ENCODE results near the gene PRKD3.

The PRKD3 gene

DNA sequence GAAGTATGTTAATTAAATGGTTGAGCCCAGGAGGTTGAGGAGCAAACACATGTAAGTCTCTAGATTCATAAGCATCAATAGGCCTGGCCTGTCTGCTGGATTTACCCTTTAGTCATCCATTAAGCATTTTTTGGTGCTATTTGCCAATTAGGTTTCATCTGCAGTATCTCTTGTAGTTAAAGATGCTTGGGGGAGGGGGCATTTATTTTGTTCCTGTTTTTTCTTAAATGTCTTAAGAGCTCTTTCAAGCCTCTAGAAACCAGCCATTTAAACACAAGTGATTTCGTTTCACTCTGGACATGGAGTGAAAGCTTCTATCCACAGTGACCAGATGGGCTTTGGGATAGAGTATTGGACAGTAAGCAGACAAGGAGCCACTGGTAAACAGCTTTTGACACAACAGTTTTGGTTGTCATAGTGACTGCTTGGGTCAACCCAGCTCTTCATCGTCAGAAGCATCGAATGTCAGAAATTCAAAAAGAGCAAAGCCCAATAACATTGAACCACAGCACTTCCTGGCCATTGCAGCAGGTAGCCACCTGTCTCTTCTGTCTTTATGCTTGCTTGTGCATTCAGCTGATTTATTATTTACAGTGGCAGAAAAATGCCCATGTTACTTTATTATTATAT is 24.7 kb upstream of the PRKD3 start:
- DNase-seq: no peak
- no peaks in the 10 kb centered on the region for H3K27me3 ChIP-seq (ENCODE audit: insufficient read depth, low read depth, severe bottlenecking)
- TF ChIP-seq CTCF (IDR thresholded peaks at IDR 0.05; ENCODE audit: low read depth, low read length): no peak
- no peak overlapping the region for H3K4me3 ChIP-seq (ENCODE audit: low read depth, low read length)
- H3K27ac ChIP-seq: no peak overlapping the region
- no peaks in the 10 kb centered on the region for H3K36me3 ChIP-seq
- H3K9me3 ChIP-seq (ENCODE audit: severe bottlenecking): no peaks in the 10 kb centered on the region

DNA sequence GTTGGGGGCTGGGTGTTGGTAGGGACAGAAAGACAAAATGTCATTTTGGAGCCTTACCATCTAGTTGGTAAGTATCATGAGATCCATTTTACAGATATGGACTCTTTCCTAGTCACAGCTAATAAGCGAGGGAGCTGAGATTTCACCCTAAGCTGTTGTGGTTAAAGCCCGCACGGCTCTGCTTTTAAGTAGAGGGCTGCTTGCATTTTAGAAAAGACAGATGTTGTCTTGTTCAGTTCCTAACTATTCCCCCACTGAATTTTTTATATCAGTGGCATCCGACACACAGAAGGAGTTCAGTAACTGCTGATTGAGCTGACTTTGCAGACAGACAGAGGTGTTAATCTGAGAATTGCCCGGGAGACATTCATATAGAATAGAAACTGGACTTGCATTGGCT is 23.5 kb upstream of the PRKD3 start:
- DNase-seq: no peak
- no peaks in the 10 kb centered on the region for H3K36me3 ChIP-seq
- H3K4me3 ChIP-seq (ENCODE audit: low read depth, low read length): no peak overlapping the region
- no peaks in the 10 kb centered on the region for H3K9me3 ChIP-seq (ENCODE audit: severe bottlenecking)
- no peak for TF ChIP-seq CTCF (IDR thresholded peaks at IDR 0.05; ENCODE audit: low read depth, low read length)
- H3K27me3 ChIP-seq (ENCODE audit: insufficient read depth, low read depth, severe bottlenecking): no peaks in the 10 kb centered on the region
- H3K27ac ChIP-seq: no peak overlapping the region

DNA sequence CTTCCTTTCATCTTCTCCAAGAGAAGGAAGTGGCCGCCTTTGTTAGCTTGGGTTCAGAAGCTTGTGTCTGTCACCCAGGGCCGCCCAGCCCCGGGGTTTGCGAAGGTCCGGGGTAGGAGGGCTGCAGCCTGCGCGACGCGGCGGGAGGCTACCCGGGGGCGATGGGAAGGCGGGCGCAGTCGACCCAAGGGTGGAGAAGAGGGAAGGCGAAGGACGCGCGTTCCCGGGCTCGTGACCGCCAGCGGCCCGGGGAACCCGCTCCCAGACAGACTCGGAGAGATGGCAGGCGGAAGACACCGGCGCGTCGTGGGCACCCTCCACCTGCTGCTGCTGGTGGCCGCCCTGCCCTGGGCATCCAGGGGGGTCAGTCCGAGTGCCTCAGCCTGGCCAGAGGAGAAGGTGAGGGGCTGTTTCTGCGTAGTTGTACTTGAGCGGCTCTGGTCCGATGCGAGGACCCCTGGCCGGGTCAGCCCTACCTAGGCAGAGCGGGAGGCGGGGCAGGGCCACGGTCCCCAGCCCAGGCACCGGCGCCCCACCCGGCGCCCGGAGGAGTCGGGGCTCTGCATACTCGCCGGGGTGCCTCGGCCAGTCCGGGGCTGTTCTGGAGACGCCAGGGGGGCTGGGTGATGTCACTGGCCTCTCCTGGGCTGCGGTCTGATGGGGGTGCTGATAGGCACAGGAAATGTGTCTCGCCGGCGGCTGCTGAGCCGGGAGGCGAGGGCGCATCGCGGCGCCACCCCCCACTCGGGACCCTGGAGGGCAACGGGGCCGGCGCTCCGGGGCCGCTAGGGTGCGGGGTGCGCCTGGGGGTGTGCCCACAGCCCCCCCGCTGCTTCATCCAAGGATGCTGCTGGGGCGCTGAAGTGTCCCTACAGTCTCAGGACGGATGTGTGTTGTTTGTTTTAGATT is 20.1 kb upstream of the PRKD3 start, which contains the start of gene QPCT:
QPCT (plus strand) TSS at position 178 of the 909 bp plus-strand sequence; CDS start at position 280, 102 bp downstream.
- Histone ChIP-seq H3K27me3 (ENCODE audit: insufficient read depth, low read depth, severe bottlenecking) (no peaks in the 10 kb centered on the region), H3K36me3 (no peaks in the 10 kb centered on the region), H3K27ac (no peak within 1 kb of the TSS), H3K4me3 (ENCODE audit: low read depth, low read length) (no peak within 1 kb of the TSS), H3K9me3 (ENCODE audit: severe bottlenecking) (no peaks in the 10 kb centered on the region)
- no peak for TF ChIP-seq CTCF (IDR thresholded peaks at IDR 0.05; ENCODE audit: low read depth, low read length)
- DNase-seq: no peak

DNA sequence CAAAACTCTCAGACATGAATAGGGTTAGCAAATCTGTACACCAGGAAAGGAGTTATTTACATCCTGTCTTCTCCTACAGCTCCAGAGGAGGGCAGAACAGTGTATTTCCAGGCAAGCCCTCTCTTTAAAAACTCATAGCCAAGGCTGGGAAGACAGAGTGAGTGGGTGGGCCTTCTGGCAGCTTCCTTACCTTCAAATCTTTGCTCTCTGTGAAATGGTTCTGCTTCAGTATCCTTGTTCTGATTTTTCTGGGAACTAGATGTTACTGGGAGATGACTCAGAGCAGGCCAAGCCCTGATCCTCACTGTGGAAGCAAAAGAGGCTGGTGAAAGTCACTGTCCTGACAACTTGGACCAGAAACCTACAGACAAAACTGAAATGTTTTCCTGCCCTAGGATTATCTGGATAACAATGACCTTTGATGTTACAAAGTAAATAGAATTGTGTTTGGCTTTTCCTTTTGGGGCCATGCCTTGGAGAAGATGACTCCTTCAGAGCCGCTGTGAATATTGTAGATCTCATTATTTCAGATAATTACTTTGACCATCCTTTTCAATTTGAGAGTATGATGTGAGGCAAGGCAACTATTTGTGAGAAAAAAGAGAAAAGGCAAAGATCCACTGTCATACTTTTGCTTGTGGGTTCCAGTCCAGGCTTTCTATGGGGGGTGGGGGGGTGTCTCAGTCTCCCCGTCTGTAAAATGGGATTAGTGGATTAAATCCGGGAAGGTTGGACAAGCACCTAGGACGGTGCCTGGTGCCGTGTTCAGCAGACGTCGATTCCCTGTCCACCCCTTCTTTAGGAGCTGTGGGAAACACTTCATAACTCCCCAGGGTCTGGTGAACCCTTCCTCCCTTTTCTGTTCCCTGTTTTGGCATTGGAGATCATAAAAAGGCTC is 19.2 kb upstream of the PRKD3 start:
- TF ChIP-seq CTCF (IDR thresholded peaks at IDR 0.05; ENCODE audit: low read depth, low read length): 0 out of 2 replicates have a peak, but pooled peaks have one; percentile 22
- no peak overlapping the region for H3K27ac ChIP-seq
- no peaks in the 10 kb centered on the region for H3K9me3 ChIP-seq (ENCODE audit: severe bottlenecking)
- no peak overlapping the region for H3K4me3 ChIP-seq (ENCODE audit: low read depth, low read length)
- H3K27me3 ChIP-seq (ENCODE audit: insufficient read depth, low read depth, severe bottlenecking): no peaks in the 10 kb centered on the region
- H3K36me3 ChIP-seq: no peaks in the 10 kb centered on the region
- no peak for DNase-seq

DNA sequence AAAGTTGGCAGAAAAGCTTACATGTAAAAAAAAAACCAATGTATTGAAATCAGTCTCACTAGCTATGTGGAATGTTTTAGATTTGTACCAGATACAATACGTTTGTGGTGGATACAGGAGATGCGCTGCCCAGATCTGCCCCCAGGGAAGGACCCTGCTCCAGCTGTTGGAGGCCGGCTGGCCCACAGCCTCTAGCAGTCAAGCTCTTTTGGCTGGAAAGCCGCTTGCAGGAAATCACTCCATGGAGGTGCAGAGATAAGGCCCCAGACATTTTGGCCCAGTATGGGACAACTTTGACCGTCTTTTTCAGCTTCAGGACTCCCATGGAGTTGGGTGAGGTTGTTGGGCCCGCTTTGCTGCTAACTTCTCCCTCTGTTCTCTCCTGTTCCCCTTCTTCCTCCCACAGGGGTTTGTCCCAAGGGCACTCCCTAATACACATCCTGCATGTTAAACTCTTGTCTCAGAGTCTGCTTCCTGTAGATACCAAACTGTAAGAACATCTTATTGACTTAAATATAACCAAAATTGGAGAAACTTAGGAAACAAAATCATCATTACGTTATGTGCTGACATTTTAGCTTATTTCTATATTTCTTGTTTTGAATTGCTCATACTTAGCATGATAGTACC is 18.1 kb upstream of the PRKD3 start:
- no peak overlapping the region for H3K27ac ChIP-seq

More for the DNA sequence above, 18.1 kb upstream of the PRKD3 start:
- Histone ChIP-seq H3K27me3 (ENCODE audit: insufficient read depth, low read depth, severe bottlenecking) (no peaks in the 10 kb centered on the region), H3K36me3 (no peaks in the 10 kb centered on the region), H3K9me3 (ENCODE audit: severe bottlenecking) (no peaks in the 10 kb centered on the region), H3K4me3 (ENCODE audit: low read depth, low read length) (no peak overlapping the region)
- no peak for DNase-seq
- no peak for TF ChIP-seq CTCF (IDR thresholded peaks at IDR 0.05; ENCODE audit: low read depth, low read length)

Data from WERI-Rb-1 (cell line).